ENCODE results near the gene GHITM.

GRCh38 chr10:84149854-84150253 is 10.5 kb downstream of the GHITM start:
- no peak for TF ChIP-seq POLR2A (IDR thresholded peaks at IDR 0.05)
- TF ChIP-seq CTCF (IDR thresholded peaks at IDR 0.05): no peak
